Stimulated activated CD4-positive, alpha-beta T cell treated with anti-CD3 and anti-CD28 coated beads, Interleukin-1b, Interleukin-23, amount 100 ng/mL, for 4 hours (primary cell): Measurements from ENCODE around the gene ECHS1.
A peak's percentile ranks its signal among the peaks of the same experiment; 100 is the strongest.
"Not testable (repeated sequence)": the region's sequence is repeated elsewhere in the genome, so short reads cannot be mapped to it uniquely, and the experiment has no call there.

Experiments
- DNase-seq, 2 donors: peaks; one replicate each; pipeline ENCODE4 v3.0.0-alpha.2; 2020; ENCODE audit warnings: low read depth in 2 of 2

ECHS1 gene

DNA sequence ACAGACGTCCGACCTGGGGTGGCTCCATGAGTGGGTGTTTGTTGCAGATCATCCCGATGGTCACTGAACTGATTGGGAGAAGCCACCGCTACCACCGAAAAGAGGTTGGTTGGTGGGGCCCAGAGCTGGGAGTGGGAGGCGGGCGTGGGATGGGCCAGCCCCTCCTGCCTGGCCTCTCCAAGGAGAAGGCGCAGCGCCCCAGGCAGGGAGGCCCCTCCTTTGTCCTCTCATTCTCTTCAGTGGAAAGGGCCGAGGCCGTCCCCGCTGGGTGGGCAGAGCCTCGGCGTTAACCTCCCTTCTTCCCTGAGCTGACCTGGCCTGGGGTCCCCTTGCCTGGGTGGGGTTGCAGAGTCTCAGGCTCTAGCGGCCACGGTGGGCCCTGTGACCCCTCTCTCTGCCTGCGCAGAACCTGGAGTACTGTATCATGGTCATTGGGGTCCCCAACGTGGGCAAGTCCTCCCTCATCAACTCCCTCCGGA, 26.0 kb upstream of the ECHS1 start:
- no peak for DNase-seq

DNA sequence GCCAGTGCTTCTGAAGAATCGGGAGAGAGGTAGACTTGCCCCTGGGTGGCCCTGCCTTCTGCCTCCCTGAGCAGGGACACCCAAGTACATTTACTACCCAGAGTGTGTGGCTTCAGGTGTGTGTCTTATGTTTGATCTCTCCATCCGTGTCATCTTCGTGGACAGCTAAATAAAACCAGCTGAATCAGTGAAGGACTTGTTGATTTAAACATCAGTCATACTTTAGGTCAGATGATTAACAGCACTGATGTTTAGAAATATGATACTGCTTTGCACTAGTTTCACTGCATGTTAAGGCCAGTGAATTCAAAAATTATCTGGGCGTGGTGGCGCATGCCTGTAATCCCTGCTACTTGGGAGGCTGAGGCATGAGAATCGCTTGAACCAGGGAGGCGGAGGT, 24.8 kb upstream of the ECHS1 start:
- no peak for DNase-seq

DNA sequence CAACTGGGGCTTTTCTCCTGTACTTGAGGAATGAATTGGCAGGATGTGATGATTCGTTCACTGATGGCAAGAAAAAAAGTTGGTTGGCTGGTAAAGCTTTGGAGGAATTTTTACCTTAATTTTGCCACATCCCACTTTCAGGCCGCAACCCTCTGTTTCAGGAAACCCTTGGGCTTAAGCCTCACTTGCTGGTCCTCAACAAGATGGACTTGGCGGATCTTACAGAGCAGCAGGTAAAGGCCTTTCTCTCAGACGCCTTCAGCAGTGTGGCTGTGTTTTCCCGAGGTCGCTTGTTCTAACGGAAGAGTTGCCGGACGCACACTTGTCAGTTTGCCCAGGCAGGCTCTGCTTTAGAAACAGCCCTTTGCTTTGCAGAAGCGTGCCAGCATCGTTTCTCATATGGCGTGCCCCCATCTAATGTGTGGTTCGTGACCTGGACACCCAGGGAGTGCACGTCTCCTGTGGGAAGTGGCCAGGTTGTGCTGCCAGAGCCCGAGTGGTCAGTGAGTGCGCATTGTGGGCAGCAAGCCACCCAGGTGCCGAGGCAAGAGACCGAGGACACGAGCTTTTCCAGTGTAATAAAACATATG, 23.0 kb upstream of the ECHS1 start:
- DNase-seq: no peak

DNA sequence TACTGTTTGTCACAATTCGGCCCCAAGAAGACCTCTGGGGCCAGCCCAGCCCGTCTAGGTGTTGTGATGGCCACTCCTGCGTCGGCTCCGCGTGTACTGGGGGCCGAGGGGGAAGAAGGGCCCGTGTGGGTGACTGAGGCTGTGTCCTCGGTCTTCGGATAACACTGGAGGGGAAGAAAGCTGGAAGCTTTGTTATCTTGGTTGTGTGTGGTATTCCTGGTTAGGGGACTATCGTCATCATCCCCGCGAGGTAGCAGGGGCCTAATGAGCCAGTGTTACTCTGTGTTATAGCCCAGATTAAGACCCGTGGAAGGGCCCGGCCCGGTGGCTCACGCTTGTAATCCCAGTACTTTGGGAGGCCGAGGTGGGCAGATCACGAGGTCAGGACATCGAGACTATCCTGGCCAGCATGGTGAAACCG, 21.7 kb upstream of the ECHS1 start:
- DNase-seq: no peak

DNA sequence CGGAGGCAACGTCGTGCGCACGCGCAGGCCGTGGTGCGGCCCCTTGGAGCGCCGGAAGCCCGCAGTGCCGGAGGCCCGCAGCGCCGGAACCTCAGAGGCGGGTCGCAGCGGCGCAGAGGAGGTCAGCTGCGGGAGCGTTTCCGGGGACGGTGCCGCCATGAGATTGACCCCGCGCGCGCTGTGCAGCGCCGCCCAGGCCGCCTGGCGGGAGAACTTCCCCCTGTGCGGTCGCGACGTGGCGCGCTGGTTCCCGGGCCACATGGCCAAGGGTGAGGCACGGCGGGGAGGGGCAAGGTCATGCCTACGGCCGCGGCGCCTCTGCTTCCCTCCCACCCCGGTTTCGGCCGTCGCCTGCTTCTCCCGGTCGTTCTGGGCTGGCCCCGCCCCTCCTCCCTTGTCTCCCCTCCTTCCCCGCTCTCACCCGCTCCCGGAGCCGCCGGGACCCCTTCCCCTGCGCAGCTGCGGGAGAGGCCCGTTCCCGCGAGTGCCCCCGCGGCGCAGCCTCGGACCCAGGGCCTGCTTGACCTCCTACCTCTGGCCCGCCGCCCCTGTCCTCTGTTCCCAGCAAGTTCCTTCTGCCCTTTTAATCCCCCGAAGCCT, 21.0 kb upstream of the ECHS1 start, which contains the start of gene MTG1:
Gene MTG1 (plus strand): TSS at position 94 of the 600 bp plus-strand sequence. CDS start 64 bp downstream, at position 158.
- DNase-seq: peak; percentile 91 to 97

DNA sequence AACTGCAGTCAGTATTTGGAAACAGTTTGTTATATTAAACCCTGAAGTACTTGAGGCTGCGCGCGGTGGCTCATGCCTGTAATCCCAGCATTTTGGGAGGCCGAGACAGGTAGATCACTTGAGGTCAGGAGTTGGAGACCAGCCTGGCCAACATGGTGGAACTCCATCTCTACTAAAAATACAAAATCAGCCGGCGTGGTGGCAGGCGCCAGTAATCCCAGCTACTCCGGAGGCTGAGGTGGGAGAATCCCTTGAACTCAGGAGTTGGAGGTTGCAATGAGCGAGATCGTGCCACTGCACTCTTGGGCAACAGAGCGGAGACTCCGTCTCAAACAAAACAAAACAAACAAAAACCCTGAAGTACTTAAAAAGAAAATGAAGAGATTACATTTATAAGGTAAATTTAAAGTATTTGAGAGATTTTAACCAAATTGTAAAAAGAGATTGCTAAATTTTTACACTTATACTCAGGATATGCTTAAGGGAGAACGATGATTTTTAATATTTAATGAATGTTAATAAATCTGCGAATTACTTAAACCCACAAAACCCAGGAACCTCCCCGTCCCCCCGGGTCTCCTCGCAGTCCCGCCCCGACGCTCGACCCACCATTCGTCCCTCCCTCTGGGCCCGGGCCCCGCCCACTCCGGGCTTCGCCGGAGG, 20.4 kb upstream of the ECHS1 start:
- DNase-seq: no peak

DNA sequence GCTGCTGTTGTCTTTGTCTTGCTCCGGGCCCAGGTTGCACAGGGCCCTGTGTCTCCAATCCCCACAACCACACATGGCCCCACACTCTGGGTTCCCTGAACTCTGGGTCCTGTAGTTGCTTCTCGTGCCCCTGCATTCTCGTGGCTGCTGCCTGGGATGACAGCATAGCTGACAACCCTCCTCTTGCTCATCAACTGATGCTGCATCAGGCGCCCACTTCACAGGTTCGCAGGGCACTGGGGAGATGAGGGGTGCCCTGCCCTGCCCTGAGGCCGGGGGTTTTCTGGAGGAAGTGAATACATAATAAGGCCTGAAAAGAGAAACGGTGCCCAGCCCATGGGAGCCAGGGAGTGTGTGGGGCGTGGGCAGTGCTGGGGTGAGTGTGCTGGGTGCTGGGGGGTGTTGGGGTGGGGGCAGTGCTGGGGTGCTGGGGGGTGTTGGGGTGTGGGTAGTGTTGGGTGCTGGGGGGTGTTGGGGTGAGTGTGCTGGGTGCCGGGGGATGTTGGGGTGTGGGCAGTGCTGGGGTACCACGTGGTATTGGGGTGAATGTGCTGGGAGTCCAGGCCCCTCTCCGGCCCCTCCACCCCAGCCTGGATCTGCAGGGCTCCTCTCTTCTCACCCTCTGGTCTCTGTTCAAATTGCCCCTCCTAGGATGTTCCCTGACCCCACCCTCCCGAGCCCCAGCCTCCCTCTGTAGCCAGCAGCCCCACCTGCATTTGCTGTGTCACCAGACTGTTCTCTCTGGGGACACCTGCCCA, 18.8 kb upstream of the ECHS1 start:
- DNase-seq: no peak

DNA sequence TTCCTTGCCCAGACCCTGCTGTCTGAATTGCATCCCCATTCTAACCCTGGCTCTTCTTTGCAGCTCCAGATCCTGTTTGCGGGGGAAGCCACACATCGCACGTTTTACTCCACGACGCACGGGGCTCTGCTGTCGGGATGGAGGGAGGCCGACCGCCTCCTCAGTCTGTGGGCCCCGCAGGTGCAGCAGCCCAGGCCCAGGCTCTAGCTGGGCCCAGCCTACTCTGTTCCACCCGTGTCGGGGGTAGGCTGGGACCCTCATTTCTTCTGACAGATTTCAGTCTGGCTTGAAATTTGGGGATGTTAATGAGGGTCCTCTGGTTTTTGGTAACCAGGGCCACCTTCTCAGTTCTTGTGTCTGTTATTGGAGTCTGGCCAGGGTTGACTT, 18.1 kb upstream of the ECHS1 start:
- no peak for DNase-seq

DNA sequence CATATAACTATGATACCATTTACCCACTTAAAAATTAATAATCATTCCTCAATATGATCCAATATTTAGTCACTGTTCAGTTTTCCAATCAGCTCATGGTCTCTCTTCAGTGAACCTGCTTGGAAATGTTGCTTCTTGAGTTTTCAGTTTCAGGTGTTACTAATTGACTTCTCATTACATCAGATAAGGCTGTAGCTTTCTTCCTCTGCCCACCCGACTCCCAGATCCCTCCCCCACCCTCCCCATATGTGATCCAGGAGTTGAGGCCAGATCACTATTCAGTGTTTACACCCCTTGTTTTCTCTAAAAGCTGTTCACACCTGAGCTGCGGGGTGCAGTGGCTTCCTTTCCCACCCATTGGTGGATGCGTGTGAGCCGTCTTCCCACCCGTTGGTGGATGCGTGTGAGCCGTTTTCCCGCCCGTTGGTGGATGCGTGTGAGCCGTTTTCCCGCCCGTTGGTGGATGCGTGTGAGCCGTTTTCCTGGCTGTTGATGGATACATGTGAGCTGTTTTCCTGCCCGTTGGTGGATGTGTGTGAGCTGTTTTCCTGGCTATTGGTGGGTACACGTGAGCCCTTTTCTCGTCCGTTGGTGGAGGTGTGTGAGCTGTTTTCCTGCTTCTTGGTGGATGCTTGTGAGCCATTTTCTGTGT, 17.6 kb upstream of the ECHS1 start:
- no peak for DNase-seq

DNA sequence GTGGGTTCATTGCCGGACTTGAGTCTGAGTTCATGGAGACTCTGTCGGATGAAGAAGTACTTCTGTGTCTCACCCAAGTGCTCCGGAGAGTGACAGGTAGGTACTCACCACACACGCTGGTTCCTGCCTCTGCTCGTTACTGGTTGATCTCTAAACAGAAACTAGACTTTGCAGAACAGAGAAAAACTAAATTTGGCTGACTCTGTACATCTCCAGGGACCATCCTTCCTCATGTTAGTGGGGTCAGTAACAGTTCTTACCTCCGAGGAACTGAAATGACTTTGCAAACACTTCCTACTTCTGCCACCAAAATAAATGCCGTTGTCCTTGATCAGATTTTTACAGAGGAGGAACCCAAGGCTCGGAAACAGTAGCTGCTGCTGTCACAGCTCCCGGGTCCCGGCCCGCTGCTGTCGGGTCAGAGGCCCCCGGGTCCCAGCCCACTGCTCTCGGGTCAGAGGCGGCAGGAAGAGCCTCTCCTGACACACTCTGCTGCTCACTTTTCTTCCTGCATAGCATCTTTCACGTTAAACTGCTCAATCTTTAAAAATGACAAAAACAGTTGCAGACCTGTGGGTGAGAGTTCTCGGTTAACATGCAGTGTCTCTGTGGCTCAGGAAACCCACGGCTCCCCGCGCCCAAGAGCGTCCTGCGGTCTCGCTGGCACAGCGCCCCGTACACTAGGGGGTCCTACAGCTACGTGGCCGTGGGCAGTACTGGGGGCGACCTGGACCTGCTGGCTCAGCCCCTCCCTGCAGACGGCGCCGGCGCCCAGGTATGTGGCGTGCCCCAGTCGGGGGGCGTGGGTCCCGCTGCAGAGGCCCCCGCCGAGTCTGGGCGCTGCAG, 16.0 kb upstream of the ECHS1 start:
- no peak for DNase-seq

DNA sequence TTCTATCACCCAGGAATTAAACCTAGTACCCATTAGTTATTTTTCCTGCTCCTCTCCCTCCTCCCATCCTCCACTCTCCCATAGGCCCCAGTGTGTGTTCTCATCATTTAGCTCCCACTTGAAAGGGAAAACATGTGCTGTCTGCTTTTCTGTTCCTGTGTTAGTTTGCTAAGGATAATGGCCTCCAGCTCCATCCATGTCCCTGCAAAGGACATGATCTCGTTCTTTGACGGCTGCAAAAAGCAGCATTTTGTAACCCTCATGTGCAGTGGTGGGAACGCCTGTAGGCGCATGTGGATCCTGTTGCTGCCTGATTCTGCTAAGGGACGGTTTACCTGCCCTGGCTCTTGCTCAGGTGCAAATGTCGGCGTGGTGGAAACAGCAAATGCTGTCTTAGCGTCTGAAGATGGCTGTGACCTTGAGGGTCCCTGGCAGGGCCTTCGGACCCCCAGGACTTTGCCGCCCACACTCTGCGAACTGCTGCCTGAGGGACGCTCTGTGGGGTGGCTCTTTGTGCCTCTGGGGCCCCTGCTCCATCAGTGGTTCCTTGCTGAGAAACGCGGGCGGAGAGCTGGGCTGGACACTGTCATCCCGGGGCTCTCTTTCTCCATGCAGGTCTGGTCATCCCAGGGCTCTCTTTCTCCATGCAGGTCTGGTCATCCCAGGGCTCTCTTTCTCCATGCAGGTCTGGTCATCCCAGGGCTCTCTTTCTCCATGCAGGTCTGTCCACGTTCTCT, 15.2 kb upstream of the ECHS1 start:
- no peak for DNase-seq

DNA sequence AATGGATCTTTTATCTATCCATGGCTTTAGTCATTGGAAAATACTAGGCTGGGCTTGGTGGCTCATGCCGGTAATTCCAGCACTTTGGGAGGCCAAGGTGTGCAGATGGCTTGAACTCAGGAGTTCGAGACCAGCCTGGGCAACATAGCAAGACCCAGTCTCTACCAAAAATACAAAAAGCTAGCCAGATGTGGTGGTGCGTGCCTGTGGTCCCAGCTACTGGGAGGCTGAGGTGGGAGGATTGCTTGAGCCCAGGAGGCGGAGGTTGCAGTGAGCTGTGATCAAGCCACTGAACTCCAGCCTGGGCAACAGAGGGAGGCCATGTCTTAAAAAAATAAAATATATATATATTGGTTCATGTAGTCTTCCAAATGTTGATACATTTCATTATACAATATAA, 13.8 kb upstream of the ECHS1 start:
- DNase-seq: not testable (repeated sequence)

DNA sequence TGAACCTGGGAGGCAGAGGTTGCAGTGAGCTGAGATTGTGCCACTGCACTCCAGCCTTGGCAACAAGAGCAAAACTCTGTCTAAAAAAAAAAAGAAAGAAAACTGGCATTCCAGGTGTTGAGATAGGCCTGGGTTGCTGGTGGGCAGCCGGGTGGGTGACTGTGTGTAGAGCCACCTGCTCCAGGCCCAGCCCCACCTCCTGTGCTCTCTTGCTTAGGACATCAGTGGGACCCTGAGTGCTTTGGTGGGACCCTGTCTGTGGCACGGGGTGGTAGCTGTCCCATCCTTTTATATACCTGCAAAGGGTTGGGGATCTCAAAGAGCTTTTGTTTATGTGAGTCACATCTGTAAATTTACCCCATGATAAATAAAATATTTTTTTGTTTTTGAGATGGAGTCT, 12.1 kb upstream of the ECHS1 start:
- no peak for DNase-seq

DNA sequence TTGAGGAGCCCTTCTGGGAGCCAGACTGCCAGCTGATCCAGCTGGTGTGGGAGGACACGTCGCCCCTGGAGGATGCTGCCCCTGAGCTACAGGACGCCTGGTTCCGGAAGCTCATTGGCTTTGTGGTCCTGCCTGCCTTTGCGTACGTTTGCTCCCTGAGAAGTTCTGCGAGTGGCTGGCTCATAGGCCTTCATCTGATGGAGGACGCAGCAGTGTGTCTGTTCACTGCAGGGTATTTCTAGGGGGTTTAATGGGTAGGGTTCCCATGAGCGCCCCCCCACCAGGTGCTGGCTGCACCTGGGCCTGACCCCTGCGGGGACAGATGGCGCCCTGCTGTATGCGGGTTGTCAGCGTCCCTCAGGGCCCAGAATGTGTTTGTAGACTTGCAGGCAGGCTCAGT, 10.9 kb upstream of the ECHS1 start:
- no peak for DNase-seq

DNA sequence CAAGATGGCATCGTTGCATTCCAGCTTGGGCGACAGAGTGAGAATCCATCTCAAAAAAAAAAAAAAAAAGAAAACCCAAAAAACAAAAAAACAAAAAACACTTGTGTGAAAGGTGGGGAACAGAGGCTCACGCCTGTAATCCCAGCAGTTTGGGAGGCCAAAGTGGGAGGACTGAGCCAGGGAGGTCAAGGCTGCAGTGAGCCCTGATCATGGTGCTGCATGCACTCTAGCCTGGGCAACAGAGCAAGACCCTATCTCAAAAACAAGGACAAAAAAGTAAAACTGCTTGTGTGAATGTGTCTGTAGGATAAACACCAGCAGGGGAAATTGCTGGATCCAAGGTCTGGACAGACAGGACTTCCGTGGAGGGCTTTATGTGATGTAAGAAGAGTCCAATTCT, 10.4 kb upstream of the ECHS1 start:
- no peak for DNase-seq

DNA sequence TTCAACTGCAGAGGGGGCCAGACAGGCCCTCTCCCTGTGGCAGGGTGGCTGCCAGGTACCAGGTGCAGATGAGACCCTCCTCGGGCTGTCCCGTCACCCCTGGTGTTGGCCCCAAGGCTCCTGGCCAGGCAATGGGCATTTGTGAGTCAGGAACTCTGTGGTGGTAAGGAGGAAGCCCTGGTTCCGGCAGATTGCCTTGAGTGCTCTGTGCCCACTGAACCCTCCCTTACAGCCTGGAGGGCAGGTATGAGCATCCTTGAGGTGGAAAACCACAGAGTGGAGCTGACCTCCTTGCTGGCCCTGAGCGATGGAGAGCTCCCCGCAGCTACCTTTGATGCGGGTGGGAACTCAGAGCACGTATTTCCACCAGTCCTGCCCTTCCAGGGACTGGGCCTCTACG, 7.9 kb upstream of the ECHS1 start:
- no peak for DNase-seq

DNA sequence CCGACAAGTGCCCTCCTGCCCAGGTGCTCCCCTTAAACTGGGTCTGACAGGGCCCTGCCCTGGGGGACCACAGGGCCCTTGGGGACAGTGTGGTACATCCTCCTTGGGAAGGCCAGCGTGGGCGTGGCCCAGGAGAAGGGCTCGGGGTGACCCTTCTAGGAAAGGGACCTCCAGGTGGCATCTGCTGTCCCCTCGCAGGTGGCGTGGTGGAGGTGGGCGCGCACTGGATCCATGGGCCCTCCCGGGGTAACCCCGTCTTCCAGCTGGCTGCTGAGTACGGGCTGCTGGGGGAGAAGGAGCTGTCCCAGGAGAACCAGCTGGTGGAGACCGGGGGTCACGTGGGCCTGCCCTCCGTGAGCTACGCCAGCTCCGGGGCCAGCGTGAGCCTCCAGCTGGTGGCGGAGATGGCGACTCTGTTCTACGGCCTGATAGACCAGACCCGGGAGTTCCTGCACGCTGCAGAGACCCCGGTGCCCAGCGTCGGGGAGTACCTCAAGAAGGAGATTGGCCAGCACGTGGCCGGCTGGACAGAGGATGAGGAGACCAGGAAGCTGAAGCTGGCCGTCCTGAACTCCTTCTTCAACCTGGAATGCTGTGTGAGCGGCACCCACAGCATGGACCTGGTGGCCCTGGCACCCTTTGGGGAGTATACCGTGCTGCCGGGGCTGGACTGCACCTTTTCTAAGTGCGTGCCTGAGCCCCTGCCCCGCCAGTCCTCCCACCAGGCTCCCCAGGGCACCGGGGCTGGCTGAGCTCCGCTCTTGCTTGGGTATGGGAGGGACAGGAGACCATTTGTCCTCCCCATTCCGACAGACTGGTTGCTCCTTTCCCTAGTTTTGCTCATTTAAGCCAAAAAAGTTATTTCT, 6.9 kb upstream of the ECHS1 start:
- no peak for DNase-seq

DNA sequence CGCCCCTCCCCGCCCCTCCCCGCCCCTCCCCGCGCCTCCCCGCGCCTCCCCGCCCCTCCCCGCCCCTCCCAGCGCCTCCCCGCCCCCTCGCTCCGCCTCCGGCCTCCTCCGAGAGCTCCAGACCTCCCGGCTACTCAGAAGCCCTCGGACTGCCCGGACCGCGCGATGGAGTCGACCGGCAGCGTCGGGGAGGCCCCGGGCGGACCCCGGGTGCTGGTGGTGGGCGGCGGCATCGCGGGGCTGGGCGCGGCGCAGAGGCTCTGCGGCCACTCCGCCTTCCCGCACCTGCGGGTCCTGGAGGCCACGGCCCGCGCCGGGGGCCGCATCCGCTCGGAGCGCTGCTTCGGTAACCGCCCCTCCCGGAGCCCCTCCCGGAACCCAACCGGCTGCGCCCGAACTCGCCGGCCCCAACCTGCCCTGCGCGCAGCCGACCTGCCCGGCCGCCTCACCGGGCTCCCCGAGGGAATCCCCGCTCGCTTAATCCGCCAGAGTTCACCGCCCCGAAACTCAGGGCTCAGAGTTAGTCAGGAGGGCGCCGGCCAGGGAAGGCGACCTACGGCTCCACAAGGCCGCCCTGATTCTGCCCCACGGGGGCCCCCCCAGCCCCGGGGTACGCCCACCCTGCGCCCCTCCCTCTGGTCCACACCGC, 6.1 kb upstream of the ECHS1 start, which contains the start of gene PAOX:
Gene PAOX (plus strand): TSS at position 111 of the 649 bp plus-strand sequence. CDS start 55 bp downstream, at position 166.
- DNase-seq: peak in 1 of 2 donors; percentile 64
